ENCODE results near the gene IFNK.

Gene IFNK

GRCh38 chr9:27518809-27519208, 5.3 kb upstream of the IFNK start:
- no peaks in the 10 kb centered on the region for H3K9me3 ChIP-seq (ENCODE audit: insufficient read depth, low read length)
- no peaks in the 10 kb centered on the region for H3F3A ChIP-seq (ENCODE audit: insufficient read depth)
- H4K20me1 ChIP-seq (ENCODE audit: low read depth, low read length): no peaks in the 10 kb centered on the region
- TF ChIP-seq, protein P1, sequence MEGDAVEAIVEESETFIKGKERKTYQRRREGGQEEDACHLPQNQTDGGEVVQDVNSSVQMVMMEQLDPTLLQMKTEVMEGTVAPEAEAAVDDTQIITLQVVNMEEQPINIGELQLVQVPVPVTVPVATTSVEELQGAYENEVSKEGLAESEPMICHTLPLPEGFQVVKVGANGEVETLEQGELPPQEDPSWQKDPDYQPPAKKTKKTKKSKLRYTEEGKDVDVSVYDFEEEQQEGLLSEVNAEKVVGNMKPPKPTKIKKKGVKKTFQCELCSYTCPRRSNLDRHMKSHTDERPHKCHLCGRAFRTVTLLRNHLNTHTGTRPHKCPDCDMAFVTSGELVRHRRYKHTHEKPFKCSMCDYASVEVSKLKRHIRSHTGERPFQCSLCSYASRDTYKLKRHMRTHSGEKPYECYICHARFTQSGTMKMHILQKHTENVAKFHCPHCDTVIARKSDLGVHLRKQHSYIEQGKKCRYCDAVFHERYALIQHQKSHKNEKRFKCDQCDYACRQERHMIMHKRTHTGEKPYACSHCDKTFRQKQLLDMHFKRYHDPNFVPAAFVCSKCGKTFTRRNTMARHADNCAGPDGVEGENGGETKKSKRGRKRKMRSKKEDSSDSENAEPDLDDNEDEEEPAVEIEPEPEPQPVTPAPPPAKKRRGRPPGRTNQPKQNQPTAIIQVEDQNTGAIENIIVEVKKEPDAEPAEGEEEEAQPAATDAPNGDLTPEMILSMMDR (IDR thresholded peaks at IDR 0.05; ENCODE audit: insufficient read depth, low read length, poor library complexity, severe bottlenecking): no peak
- no peak for TF ChIP-seq EZH2phosphoT487 (conservative IDR thresholded peaks at IDR 0.05; ENCODE audit: low read length)
- H3K9me2 ChIP-seq (replicated peaks; ENCODE audit: insufficient read depth, low read length): no peaks in the 10 kb centered on the region
- H3K27ac ChIP-seq (ENCODE audit: low read depth, low read length): no peak overlapping the region
- no peak overlapping the region for H2AFZ ChIP-seq (ENCODE audit: low read depth, low read length, severe bottlenecking)
- no peaks in the 10 kb centered on the region for H3K79me2 ChIP-seq (ENCODE audit: insufficient read depth, low read length)
- no peaks in the 10 kb centered on the region for H3K27me3 ChIP-seq (ENCODE audit: low read length)
- no peak overlapping the region for H3K4me2 ChIP-seq (ENCODE audit: low read depth, low read length, poor library complexity, severe bottlenecking)
- H3K4me3 ChIP-seq (ENCODE audit: insufficient read depth, low read length, poor library complexity, severe bottlenecking): no peak overlapping the region
- H3K9ac ChIP-seq (ENCODE audit: low read length): no peak overlapping the region
- H3K36me3 ChIP-seq (ENCODE audit: low read length): no peaks in the 10 kb centered on the region

DNA sequence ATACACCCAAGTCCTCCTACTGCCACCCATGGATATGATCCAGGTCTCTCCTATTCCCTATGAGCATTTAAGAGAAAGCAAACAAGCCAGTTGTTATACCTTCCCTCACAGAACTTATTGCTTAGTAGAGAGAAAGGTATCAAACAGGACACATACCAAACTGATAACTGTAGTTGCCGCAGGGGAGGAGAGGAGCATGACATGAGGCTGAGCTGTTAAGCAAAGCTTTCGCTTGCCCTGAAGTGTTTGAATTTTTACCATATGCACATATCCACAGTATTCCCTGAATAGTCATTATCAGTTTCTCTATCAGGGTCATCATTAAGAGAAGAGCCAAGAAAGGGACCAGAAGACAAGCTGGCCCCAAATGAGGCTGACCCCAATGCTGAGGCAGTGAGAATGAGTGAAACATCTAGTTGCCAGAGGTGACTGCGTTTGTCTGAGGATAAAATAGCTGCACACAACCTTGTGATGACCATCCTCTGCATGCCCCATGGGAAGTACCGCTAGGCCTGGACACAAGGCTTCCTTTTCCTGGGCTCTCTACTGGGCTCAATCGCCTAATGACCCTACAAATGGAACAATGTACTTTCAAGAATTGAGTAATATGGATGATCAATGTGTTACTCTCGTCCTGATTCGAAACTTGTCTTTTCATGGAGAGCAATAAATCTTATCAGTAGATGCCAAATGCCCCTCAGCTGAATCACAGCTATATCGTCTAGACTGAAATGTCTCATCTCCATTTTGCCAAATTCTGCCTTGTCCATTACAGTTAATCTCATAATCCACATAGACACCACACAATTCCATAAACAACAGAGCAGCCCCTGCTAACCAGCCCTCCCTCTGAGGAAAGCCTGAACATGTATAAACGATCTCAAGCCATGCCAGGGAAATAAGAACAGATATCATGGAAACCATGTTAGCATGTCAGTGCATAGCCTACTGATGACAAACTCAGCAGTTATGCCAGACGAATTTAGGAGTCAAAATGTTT, 4.3 kb upstream of the IFNK start:
- Histone ChIP-seq H3K4me2 (ENCODE audit: low read depth, low read length, poor library complexity, severe bottlenecking) (no peak overlapping the region), H3K27ac (ENCODE audit: low read depth, low read length) (no peak overlapping the region), H3F3A (ENCODE audit: insufficient read depth) (no peaks in the 10 kb centered on the region), H3K9ac (ENCODE audit: low read length) (no peak overlapping the region), H3K9me3 (ENCODE audit: insufficient read depth, low read length) (no peaks in the 10 kb centered on the region), H3K9me2 (replicated peaks; ENCODE audit: insufficient read depth, low read length) (no peaks in the 10 kb centered on the region), H3K4me3 (ENCODE audit: insufficient read depth, low read length, poor library complexity, severe bottlenecking) (no peak overlapping the region), H3K36me3 (ENCODE audit: low read length) (no peaks in the 10 kb centered on the region), H3K79me2 (ENCODE audit: insufficient read depth, low read length) (no peaks in the 10 kb centered on the region), H3K27me3 (ENCODE audit: low read length) (no peaks in the 10 kb centered on the region), H2AFZ (ENCODE audit: low read depth, low read length, severe bottlenecking) (no peak overlapping the region), H4K20me1 (ENCODE audit: low read depth, low read length) (no peaks in the 10 kb centered on the region)
- TF ChIP-seq, protein P1 (IDR thresholded peaks at IDR 0.05; ENCODE audit: insufficient read depth, low read length, poor library complexity, severe bottlenecking): no peak
- no peak for TF ChIP-seq EZH2phosphoT487 (conservative IDR thresholded peaks at IDR 0.05; ENCODE audit: low read length)

DNA sequence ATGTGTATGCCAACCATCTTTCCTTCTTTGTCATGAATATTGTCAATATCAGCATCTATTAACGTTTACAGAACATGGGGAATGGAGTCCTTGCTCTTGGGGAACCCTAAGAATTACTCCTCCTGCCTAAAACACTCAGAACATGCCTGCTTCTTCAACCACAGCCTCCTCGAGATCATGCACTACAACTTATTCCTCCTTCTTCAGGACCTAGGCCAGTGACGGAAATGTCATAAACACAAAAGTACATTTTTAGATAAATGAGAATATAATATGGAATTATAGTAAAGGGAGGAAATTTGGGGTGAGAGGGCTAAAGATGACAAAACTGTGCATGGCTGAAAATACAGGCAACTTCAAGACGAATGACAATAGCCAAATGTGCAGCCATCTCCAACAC, 3.1 kb upstream of the IFNK start:
- H3K36me3 ChIP-seq (ENCODE audit: low read length): no peaks in the 10 kb centered on the region
- no peaks in the 10 kb centered on the region for H4K20me1 ChIP-seq (ENCODE audit: low read depth, low read length)
- H3K27me3 ChIP-seq (ENCODE audit: low read length): no peaks in the 10 kb centered on the region
- H3K4me3 ChIP-seq (ENCODE audit: insufficient read depth, low read length, poor library complexity, severe bottlenecking): no peak overlapping the region
- no peak overlapping the region for H3K9ac ChIP-seq (ENCODE audit: low read length)
- no peak overlapping the region for H3K27ac ChIP-seq (ENCODE audit: low read depth, low read length)
- H3K9me2 ChIP-seq (replicated peaks; ENCODE audit: insufficient read depth, low read length): no peaks in the 10 kb centered on the region
- TF ChIP-seq, protein P1 (IDR thresholded peaks at IDR 0.05; ENCODE audit: insufficient read depth, low read length, poor library complexity, severe bottlenecking): no peak
- TF ChIP-seq EZH2phosphoT487 (conservative IDR thresholded peaks at IDR 0.05; ENCODE audit: low read length): no peak
- no peaks in the 10 kb centered on the region for H3F3A ChIP-seq (ENCODE audit: insufficient read depth)
- H3K4me2 ChIP-seq (ENCODE audit: low read depth, low read length, poor library complexity, severe bottlenecking): no peak overlapping the region
- no peaks in the 10 kb centered on the region for H3K9me3 ChIP-seq (ENCODE audit: insufficient read depth, low read length)
- no peaks in the 10 kb centered on the region for H3K79me2 ChIP-seq (ENCODE audit: insufficient read depth, low read length)
- H2AFZ ChIP-seq (ENCODE audit: low read depth, low read length, severe bottlenecking): no peak overlapping the region

All from SU-DHL-6 (cell line).